HCT116 (cell line): Measurements from ENCODE around the gene F13A1.

ENCODE experiments used
- EZH2 ChIP-seq: fragments of 200-600 bp; sonication (generic); IDR thresholded peaks from 2 replicates; pipeline ENCODE4 v1.6.1; 2017; ENCODE audit warnings: antibody characterized with exemption, mixed run types
- POLR2A ChIP-seq: IDR thresholded peaks from 2 replicates; pipeline ENCODE4 v1.7.0; 2011; ENCODE audit warnings: borderline replicate concordance; ENCODE audit not compliant: insufficient read depth, insufficient read length; ENCODE audit errors: extremely low read depth
- POLR2AphosphoS5 ChIP-seq: IDR thresholded peaks from 2 replicates; pipeline ENCODE4 v1.6.1; 2011; ENCODE audit warnings: mild to moderate bottlenecking, low read depth, low read length, moderate library complexity
- TF ChIP-seq, protein P1 (sequence below), 3 experiments: fragments of 200-600 bp in 1 of 3; sonication (generic) in 1 of 3; IDR thresholded peaks in 2 of 3; conservative IDR thresholded peaks in 1 of 3; 2 replicates each; pipeline ENCODE4 v1.5.1; 2012 to 2017; ENCODE audit warnings: low read depth in 2 of 3, low read length in 2 of 3, antibody characterized with exemption in 1 of 3, borderline replicate concordance in 1 of 3, control low read depth in 1 of 3, mild to moderate bottlenecking in 1 of 3, mixed read lengths in 1 of 3, mixed run types in 1 of 3, moderate library complexity in 1 of 3; ENCODE audit not compliant: insufficient read depth in 1 of 3

DNA sequence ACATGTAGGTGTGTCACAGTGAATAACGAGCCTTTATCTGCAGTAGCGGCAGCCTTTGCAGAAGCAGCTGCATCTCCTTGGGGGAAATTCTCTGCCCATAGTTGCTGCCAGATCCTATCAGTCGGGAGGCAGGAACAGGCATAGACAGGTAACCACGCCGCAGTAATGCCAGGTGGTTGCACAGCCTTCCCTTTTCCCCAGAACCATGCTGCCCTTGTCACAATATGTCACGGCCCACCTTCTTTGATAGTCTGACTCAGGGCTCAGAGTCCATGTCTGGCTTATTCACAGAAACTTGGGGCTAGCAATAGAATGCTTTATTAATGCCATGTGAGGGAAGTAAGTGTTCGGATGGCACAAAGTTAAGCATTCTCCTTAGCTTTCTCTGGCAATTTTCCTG is 76.6 kb downstream of the F13A1 start:
- TF ChIP-seq, protein P1, sequence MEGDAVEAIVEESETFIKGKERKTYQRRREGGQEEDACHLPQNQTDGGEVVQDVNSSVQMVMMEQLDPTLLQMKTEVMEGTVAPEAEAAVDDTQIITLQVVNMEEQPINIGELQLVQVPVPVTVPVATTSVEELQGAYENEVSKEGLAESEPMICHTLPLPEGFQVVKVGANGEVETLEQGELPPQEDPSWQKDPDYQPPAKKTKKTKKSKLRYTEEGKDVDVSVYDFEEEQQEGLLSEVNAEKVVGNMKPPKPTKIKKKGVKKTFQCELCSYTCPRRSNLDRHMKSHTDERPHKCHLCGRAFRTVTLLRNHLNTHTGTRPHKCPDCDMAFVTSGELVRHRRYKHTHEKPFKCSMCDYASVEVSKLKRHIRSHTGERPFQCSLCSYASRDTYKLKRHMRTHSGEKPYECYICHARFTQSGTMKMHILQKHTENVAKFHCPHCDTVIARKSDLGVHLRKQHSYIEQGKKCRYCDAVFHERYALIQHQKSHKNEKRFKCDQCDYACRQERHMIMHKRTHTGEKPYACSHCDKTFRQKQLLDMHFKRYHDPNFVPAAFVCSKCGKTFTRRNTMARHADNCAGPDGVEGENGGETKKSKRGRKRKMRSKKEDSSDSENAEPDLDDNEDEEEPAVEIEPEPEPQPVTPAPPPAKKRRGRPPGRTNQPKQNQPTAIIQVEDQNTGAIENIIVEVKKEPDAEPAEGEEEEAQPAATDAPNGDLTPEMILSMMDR (IDR thresholded peaks at IDR 0.05 in 2 of 3, conservative IDR thresholded peaks at IDR 0.05 in 1 of 3; ENCODE audit: borderline replicate concordance in 1 of 3, insufficient read depth in 1 of 3, low read depth in 2 of 3, low read length in 2 of 3), result no peak
- no peak for TF ChIP-seq EZH2
- no peak for TF ChIP-seq POLR2A
- no peak for TF ChIP-seq POLR2AphosphoS5
